A549 (cell line): ENCODE measurements around the gene ANKRD36C. TPM values are rescaled to one million over a fixed set of nuclear protein-coding genes. Genes with fewer than 3 reads are reported as not detected.
"Not testable (repeated sequence)": the region's sequence is repeated elsewhere in the genome, so short reads cannot be mapped to it uniquely, and the experiment has no call there.

Source experiments
- ATAC-seq, 2 experiments: fragments of 200-7000 bp in 1 of 2; fragments of >200 bp in 1 of 2; cut with Nextera tagmentation in 1 of 2; cut with Tn5 transposase in 1 of 2; 3 replicates each; pipeline versions ENCODE4 v1.8.0 to v1.9.1; 2018 to 2020; ENCODE audit warnings: mild to moderate bottlenecking in 1 of 2, moderate library complexity in 1 of 2
- CTCF ChIA-PET: fragments of 300-600 bp; sonication (Branson Sonifier 250); formaldehyde crosslinking; extraction: SDS; loops from one replicate; lab custom pipeline; 2021; ENCODE audit warnings: antibody characterized with exemption, inconsistent platforms; lab: Yijun Ruan, JAX
- POLR2A ChIA-PET: fragments of 350-600 bp; formaldehyde crosslinking; extraction: SDS; loops from one replicate; lab custom pipeline; 2021; ENCODE audit warnings: antibody characterized with exemption, inconsistent platforms; lab: Yijun Ruan, JAX
- DNase-seq, 2 experiments: peaks; one replicate each; pipeline versions ENCODE4 v3.0.0 to v3.0.0-alpha.2; 2011 to 2016; ENCODE audit warnings: low read depth in 1 of 2, low spot score in 1 of 2
- FAIRE-seq: peaks from 2 replicates; lab custom pipeline; 2011; peaks lifted over from hg19 to GRCh38; lab: Jason Lieb, UNC
- H3K27ac ChIP-seq, 2 experiments: fragments of >200 bp; sonication (Bioruptor Twin); formaldehyde crosslinking; 3 replicates each; pipeline ENCODE4 v1.5.1; 2016 to 2017
- H3K4me1 ChIP-seq: fragments of >200 bp; sonication (Bioruptor Twin); formaldehyde crosslinking; 3 replicates; pipeline ENCODE4 v1.6.1; 2016
- H3K4me2 ChIP-seq: fragments of >200 bp; sonication (Bioruptor Twin); formaldehyde crosslinking; 3 replicates; pipeline ENCODE4 v1.6.1; 2016
- H3K4me3 ChIP-seq: fragments of >200 bp; sonication (Bioruptor Twin); formaldehyde crosslinking; 3 replicates; pipeline ENCODE4 v1.5.1; 2016
- H3K9me3 ChIP-seq: fragments of >200 bp; sonication (Bioruptor Twin); formaldehyde crosslinking; 3 replicates; pipeline ENCODE4 v1.6.1; 2016
- FOXS1 ChIP-seq: fragments of 250-450 bp; sonication (Bioruptor Pico); IDR thresholded peaks from 2 replicates; pipeline ENCODE4 v1.5.0; 2020; ENCODE audit warnings: mild to moderate bottlenecking, moderate library complexity
- HDAC2 ChIP-seq: fragments of 200-600 bp; sonication (generic); IDR thresholded peaks from 2 replicates; pipeline ENCODE4 v1.6.1; 2016
- HEYL ChIP-seq: fragments of 250-450 bp; sonication (Bioruptor Pico); IDR thresholded peaks from 2 replicates; pipeline ENCODE4 v1.8.0; 2021; ENCODE audit warnings: mild to moderate bottlenecking, moderate library complexity
- MAZ ChIP-seq: fragments of 150-350 bp; IDR thresholded peaks from 2 replicates; pipeline ENCODE4 v1.6.1; 2014; ENCODE audit warnings: antibody characterized with exemption, low read depth, low read length, borderline replicate concordance
- WGBS: methylation state at CpG from one replicate; pipeline ENCODE4 v1.1.6; 2017; ENCODE audit errors: missing lambda C conversion rate; 5-methylcytosine and 5-hydroxymethylcytosine counted together
- polyA plus RNA-seq, 4 experiments: library from polyadenylated mRNA; depleted of rRNA in 3 of 4; stranded (reverse); fragments of >200 nt; fragmentation: RNase III in 1 of 4; extraction: RNeasy Plus Mini Kit Qiagen cat#74134 plus additional on column Dnase treatment in 1 of 4; gene quantifications; 2 replicates in 3 of 4; 3 replicates in 1 of 4; pipeline ENCODE4 v1.2.3, GENCODE V29; 2011 to 2017
- small RNA-seq, 6 experiments: library from RNA; depleted of rRNA; stranded (forward); fragments of <200 nt; gene quantifications; one replicate each; pipeline ENCODE3, GENCODE V24; 2012

Gene ANKRD36C
- polyA plus RNA-seq, 2 of the 4 experiments (the other 2 are of a cell fraction) = 2.2 to 9.9 TPM

- TF ChIP-seq HDAC2 (no peak), MAZ (no peak), FOXS1 (CRISPR knock-in tag) (no peak), HEYL (no peak)
Measured at GRCh38 chr2:95799892-95800291, 191.7 kb downstream of the ANKRD36C start (continued).

DNA sequence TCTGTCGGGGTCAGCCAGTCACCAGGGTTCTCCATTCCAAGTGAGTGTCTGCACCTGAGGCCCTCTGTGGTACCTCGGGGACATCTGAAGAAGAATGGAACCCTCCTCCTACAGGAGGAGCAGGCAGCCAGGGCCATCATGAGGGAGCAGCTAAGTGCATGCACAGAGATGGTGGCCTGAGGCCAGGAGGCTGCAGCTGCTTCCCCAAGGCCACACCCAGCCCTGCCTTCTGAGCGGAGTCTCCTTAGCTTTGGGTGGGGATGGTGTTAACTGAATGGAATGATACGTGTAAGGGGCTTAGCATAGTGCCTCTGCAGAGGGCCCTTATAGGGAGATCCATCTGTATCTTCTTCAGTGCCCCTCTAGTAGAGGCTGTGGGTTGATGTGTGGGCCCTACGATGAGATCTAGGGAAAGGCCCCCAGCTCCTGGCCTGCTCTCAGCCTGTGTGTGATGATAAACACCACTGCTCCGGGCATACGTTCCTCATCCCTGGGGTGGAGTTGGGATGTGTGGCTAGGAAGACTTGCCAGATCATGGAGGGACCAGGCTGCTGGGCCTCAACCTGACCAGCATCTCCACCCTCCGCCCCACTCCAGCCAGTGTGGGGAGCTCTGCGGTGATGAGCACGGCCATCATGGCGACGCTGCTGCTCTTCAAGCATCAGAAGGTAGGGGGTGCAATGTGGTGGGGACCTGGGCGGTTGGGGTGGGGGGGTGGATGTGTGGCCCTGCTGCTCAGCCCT, 192.3 kb downstream of the ANKRD36C start:
- H3K9me3 ChIP-seq, H3K4me3 ChIP-seq, FAIRE-seq, POLR2A ChIA-PET, ATAC-seq, H3K4me2 ChIP-seq, CTCF ChIA-PET, H3K4me1 ChIP-seq, H3K27ac ChIP-seq, DNase-seq: not testable (repeated sequence)
- 62% methylated on average over 3 of the region's 13 CpGs for WGBS

- ATAC-seq, H3K4me1 ChIP-seq, H3K9me3 ChIP-seq, CTCF ChIA-PET, H3K27ac ChIP-seq, FAIRE-seq, H3K4me2 ChIP-seq, DNase-seq, POLR2A ChIA-PET, H3K4me3 ChIP-seq: not testable (repeated sequence)
- WGBS = no CpG with 5 or more reads among the region's 18 CpGs
Measured at GRCh38 chr2:95796249-95797099, 195.2 kb downstream of the ANKRD36C start.

DNA sequence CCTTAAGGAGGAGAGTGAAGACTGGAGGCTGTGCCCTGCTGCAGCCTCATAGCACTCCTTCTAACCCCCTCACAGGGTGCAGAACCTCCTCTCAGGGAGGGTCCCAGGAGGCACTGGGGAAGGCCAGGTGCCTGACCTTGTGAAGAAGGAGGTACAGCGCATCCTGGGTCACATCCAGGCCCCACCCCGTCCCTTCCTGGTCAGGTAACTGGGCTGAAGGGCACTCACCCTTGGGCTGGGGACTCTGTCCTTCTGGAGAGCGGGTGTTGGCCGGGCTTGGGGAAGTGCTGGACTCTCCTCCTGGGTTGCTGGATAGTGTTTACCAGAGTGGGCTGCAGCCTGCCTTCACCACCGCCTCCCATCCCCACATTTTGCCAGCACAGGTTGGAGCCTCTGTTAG, 197.7 kb downstream of the ANKRD36C start:
- ATAC-seq, DNase-seq, FAIRE-seq, H3K4me3 ChIP-seq, CTCF ChIA-PET, H3K27ac ChIP-seq, H3K4me1 ChIP-seq, POLR2A ChIA-PET, H3K9me3 ChIP-seq, H3K4me2 ChIP-seq: not testable (repeated sequence)
- WGBS = 80% methylated on average over 1 of the region's 5 CpGs

GRCh38 chr2:95790180-95790579, 201.4 kb downstream of the ANKRD36C start:
- H3K27ac ChIP-seq, H3K4me2 ChIP-seq, H3K9me3 ChIP-seq, CTCF ChIA-PET, POLR2A ChIA-PET, H3K4me3 ChIP-seq, H3K4me1 ChIP-seq, DNase-seq, FAIRE-seq: not testable (repeated sequence)
- no CpG with 5 or more reads among the region's 9 CpGs for WGBS
- peak; percentile 9 to 62; a peak in 3 of 6 replicates for ATAC-seq

- ATAC-seq, CTCF ChIA-PET, H3K9me3 ChIP-seq, H3K4me2 ChIP-seq, H3K4me3 ChIP-seq, FAIRE-seq, H3K27ac ChIP-seq, H3K4me1 ChIP-seq, DNase-seq, POLR2A ChIA-PET: not testable (repeated sequence)
- WGBS = no CpG with 5 or more reads among the region's 34 CpGs
Measured at GRCh38 chr2:95789385-95789784, 202.2 kb downstream of the ANKRD36C start.

DNA sequence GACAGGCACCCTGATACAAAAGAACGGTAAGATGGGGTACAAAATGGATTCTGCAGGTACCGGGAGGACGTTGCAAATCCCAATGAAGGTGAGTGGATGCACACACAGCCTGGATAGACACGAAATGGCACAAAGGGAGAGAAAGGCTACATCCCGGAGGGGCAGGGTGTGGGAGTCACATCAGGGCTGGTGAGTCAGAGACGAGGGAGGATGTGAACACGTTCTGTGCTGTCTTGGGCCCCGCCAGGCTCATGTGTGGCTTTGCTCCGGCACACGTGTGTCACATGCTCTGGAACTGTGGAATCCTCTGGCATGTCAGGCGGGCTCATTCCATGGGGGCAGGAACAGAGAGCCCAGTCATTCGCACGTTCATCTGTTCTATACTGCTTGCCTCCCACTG, 203.0 kb downstream of the ANKRD36C start:
- FAIRE-seq, DNase-seq, ATAC-seq, H3K4me2 ChIP-seq, CTCF ChIA-PET, H3K4me3 ChIP-seq, H3K4me1 ChIP-seq, H3K9me3 ChIP-seq, POLR2A ChIA-PET, H3K27ac ChIP-seq: not testable (repeated sequence)
- no CpG with 5 or more reads among the region's 13 CpGs for WGBS

Small RNA genes lying within 50 kb of the gene (small RNA-seq; reads per million reads assigned to genes)
- 0 reads per million in 6 experiments for gene RN7SL210P

Other genes starting within 250 kb of the ANKRD36C start
- gene GPAT2, start 43.1 kb upstream of the ANKRD36C start, polyA plus RNA-seq (2011; rRNA removed) = not detected in 2 replicates
- not detected in 3 replicates for gene GPAT2, start 43.1 kb upstream of the ANKRD36C start, polyA plus RNA-seq (2017; fragmentation: RNase III; extraction: RNeasy Plus Mini Kit Qiagen cat#74134 plus additional on column Dnase treatment)
- 0.03 TPM in 2 replicates for gene ADRA2B, start 124.7 kb upstream of the ANKRD36C start, polyA plus RNA-seq (2011; rRNA removed)
- gene ADRA2B, start 124.7 kb upstream of the ANKRD36C start, polyA plus RNA-seq (2017; fragmentation: RNase III; extraction: RNeasy Plus Mini Kit Qiagen cat#74134 plus additional on column Dnase treatment) = 0.04 to 0.07 TPM (median 0.05 TPM) in 3 replicates
- gene ASTL, start 146.7 kb upstream of the ANKRD36C start, polyA plus RNA-seq (2011; rRNA removed) = not detected in 2 replicates
- gene ASTL, start 146.7 kb upstream of the ANKRD36C start, polyA plus RNA-seq (2017; fragmentation: RNase III; extraction: RNeasy Plus Mini Kit Qiagen cat#74134 plus additional on column Dnase treatment) = not detected in 3 replicates
- 0.27 and 0.45 TPM in 2 replicates for gene DUSP2, start 153.6 kb upstream of the ANKRD36C start, polyA plus RNA-seq (2011; rRNA removed)
- gene DUSP2, start 153.6 kb upstream of the ANKRD36C start, polyA plus RNA-seq (2017; fragmentation: RNase III; extraction: RNeasy Plus Mini Kit Qiagen cat#74134 plus additional on column Dnase treatment) = 0.22 to 0.26 TPM (median 0.22 TPM) in 3 replicates
- 119 and 136 TPM in 2 replicates for gene STARD7, start 217.0 kb upstream of the ANKRD36C start, polyA plus RNA-seq (2011; rRNA removed)
- gene STARD7, start 217.0 kb upstream of the ANKRD36C start, polyA plus RNA-seq (2017; fragmentation: RNase III; extraction: RNeasy Plus Mini Kit Qiagen cat#74134 plus additional on column Dnase treatment) = 97.1 to 101 TPM (median 99.7 TPM) in 3 replicates